ENCODE measurements around the gene RCOR3. TPM values are rescaled to one million over a fixed set of nuclear protein-coding genes. Genes with fewer than 3 reads are reported as not detected.
A peak's percentile ranks its signal among the peaks of the same experiment; 100 is the strongest.
"Not testable (repeated sequence)": the region's sequence is repeated elsewhere in the genome, so short reads cannot be mapped to it uniquely, and the experiment has no call there.

RCOR3 gene
- total RNA-seq, 2 donors from 2014 or later = 40.7 to 76.8 TPM

DNA sequence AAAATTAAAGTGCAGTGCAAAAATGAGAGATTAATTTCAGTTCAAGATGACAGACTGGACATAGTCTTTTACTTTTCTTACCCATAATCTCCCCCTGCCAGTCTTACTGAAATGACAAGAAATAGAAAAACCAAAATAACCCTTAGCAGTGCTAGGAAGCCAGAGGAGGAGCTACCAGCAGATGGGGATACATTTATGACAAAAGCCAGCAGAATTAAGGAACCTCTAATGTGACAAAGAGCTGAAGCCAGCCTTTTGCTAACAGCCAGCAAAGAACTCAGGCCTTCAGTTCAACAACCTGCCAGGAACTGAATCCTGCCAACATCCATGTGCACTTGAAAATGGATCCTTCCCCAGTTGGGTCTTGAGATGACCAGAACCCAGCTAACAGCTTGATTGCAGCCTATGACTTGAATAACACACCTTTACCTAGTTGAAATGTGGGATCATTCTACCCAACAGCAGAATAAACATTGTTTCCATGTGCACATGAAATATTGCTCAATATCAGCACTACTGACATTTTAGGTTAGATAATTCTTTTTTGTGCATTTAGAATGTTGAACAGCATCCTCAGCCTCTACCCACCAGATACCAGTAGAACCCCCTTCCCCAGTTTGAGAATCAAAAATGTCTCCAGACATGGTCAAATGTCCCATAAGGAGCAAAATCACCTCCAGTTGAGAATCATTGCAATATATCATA, 59.6 kb downstream of the RCOR3 start:
- ATAC-seq (no peak), DNase-seq (no peak)
- peaks cover 0 to 11% of the 10 kb centered on the region in 2 donors for H3K36me3 ChIP-seq (replicated peaks in 1 of 2; ENCODE audit: insufficient read depth in 1 of 2, low read depth in 2 of 2)
- no peaks in the 10 kb centered on the region for H3K4me1 ChIP-seq
- H3K27ac ChIP-seq = no peak overlapping the region
- H3K4me3 ChIP-seq = no peak overlapping the region
- H3K9me3 ChIP-seq = no peaks in the 10 kb centered on the region
- intact Hi-C loops (cut with DNase I) = no loop called here
- H3K27me3 ChIP-seq = no peaks in the 10 kb centered on the region
- no peak for TF ChIP-seq CTCF (IDR thresholded peaks at IDR 0.05)
- TF ChIP-seq POLR2A (IDR thresholded peaks at IDR 0.05) = no peak

DNA sequence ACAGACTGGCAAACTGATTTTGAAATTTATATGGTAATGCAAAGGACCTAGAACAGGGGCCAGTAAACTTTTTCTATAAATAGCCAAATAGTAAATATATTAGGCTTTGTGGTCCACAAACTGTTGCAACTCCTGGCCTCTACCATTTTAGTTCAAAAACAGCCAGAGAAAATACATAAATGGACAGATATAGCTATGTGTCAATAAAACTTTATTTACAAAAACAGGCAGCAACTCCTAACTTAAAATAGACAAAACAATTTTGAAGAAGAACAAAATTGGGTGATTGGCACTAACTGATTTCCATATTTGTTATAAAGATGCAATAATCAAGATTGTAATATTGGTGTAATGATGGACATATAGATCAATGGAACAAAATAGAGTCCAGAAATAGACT, 60.7 kb downstream of the RCOR3 start:
- TF ChIP-seq POLR2A (IDR thresholded peaks at IDR 0.05) (no peak), CTCF (IDR thresholded peaks at IDR 0.05) (no peak)
- Histone ChIP-seq H3K4me1 (no peaks in the 10 kb centered on the region), H3K27ac (no peak overlapping the region), H3K9me3 (no peaks in the 10 kb centered on the region), H3K36me3 (replicated peaks in 1 of 2; ENCODE audit: insufficient read depth in 1 of 2, low read depth in 2 of 2) (peaks cover 0 to 6% of the 10 kb centered on the region in 2 donors), H3K4me3 (no peak overlapping the region), H3K27me3 (no peaks in the 10 kb centered on the region)
- DNase-seq = no peak
- no peak for ATAC-seq
- intact Hi-C loops (cut with DNase I) = loop anchor here (10.0 kb wide), 1 partner anchor 195 kb away; no protein-coding TSS in a partner anchor

DNA sequence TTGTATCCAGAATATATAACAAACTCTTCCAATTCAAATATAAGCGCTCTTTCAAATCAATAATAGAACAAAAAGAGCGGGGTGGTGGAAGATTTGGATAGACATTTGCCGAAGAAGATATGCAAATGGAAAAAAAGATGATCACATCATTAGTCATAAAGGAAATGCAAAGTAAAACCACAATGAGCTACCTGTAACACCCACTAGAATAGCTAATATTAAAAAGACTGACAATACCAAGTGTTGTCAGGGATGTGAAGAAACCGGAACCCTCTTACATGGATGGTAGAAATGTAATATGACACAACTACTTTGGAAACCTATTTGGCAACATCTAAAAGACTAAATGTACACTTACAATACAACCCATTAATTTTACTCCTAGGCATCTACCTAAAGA, 61.8 kb downstream of the RCOR3 start:
- H3K4me3 ChIP-seq = no peak overlapping the region
- H3K36me3 ChIP-seq (replicated peaks in 1 of 2; ENCODE audit: insufficient read depth in 1 of 2, low read depth in 2 of 2) = peaks cover 0 to 3% of the 10 kb centered on the region in 2 donors
- DNase-seq = no peak
- peaks cover 6% of the 10 kb centered on the region for H3K4me1 ChIP-seq
- intact Hi-C loops (cut with DNase I) = loop anchor here (10.0 kb wide), 1 partner anchor 194 kb away; no protein-coding TSS in a partner anchor
- no peaks in the 10 kb centered on the region for H3K27me3 ChIP-seq
- no peak overlapping the region for H3K27ac ChIP-seq
- WGBS, 2 donors = 71 to 73% methylated on average over 4 of the region's 4 CpGs
- no peak for ATAC-seq
- no peaks in the 10 kb centered on the region for H3K9me3 ChIP-seq
- no peak for TF ChIP-seq POLR2A (IDR thresholded peaks at IDR 0.05)
- no peak for TF ChIP-seq CTCF (IDR thresholded peaks at IDR 0.05)

DNA sequence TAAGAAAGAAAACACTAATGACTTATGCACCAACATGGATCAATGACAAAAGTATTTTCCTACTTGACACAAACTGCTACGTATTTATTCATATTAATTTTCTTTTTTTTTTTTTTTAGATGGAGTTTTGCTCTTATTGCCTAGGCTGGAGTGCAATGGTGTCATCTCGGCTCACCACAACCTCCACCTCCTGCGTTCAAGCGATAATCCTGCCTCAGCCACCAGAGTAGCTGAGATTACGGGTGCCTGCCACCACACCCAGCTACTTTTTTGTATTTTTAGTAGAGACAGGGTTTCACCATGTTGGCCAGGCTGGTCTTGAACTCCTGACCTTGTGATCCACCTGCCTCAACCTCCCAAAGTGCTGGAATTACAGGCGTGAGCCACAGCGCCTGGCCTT, 62.5 kb downstream of the RCOR3 start:
- WGBS, 2 donors = 88% methylated on average over 7 of the region's 7 CpGs
- not testable (repeated sequence) for ATAC-seq; H3K4me3 ChIP-seq; H3K9me3 ChIP-seq; H3K27me3 ChIP-seq; H3K27ac ChIP-seq; DNase-seq; H3K36me3 ChIP-seq (replicated peaks in 1 of 2; ENCODE audit: insufficient read depth in 1 of 2, low read depth in 2 of 2)
- intact Hi-C loops (cut with DNase I) = loop anchor here (10.0 kb wide), 1 partner anchor 193 kb away; no protein-coding TSS in a partner anchor
- peaks cover 11% of the 10 kb centered on the region for H3K4me1 ChIP-seq

DNA sequence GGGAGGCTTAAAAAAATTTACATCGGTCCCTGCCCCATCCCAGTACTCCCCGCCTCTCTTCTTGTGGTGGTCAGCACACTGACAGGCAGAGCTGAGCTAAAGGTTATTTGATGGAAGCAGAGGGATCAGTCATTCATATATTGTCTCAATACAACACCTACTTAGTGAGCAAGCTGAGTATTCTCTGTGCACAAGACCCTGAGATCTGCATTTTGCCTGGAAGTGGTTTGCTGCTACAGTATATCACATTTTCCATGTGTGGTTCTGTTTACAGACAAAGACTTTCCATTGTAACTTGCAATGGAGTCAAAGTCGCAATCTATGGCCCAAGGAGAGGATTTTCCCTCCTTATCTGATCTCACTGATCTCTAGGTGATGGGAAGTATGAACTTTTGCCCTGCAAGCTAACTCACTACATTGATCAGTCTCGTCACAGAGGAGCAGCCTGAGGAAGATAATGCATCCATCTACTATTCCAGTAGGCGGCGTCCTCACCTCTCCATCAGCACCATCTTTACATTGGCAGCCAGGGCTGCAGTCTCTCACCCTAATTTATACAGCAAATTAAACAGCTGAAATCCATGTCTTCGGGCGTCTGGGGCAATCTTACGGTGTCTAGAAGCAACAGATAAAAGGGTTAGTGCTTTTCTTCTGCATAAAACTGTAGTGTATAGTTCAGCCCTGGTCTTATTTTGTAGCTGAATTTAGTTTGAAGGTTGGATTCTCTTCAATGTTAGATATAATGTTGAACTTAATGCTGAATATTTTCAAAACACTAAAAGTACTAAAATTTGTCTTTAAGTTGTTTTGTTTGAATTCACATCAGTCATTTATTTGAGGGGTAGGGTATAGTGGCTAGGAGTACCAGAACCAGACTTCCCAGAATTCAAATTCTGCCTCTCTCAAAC, 64.2 kb downstream of the RCOR3 start:
- TF ChIP-seq POLR2A (IDR thresholded peaks at IDR 0.05) (no peak), CTCF (IDR thresholded peaks at IDR 0.05) (peak; percentile 41 to 79 (median 74))
- DNase-seq (peak; percentile 62 to 75 (median 70)), ATAC-seq (peak; percentile 30)
- H3K9me3 ChIP-seq = no peaks in the 10 kb centered on the region
- intact Hi-C loops (cut with DNase I) = loop anchor here (10.0 kb wide), 1 partner anchor 191 kb away; no protein-coding TSS in a partner anchor
- no peak overlapping the region for H3K4me3 ChIP-seq
- 19 to 23% methylated on average over 9 of the region's 9 CpGs for WGBS, 2 donors
- H3K27me3 ChIP-seq = no peaks in the 10 kb centered on the region
- no peak overlapping the region for H3K27ac ChIP-seq
- H3K36me3 ChIP-seq (replicated peaks in 1 of 2; ENCODE audit: insufficient read depth in 1 of 2, low read depth in 2 of 2) = no peaks in the 10 kb centered on the region
- peaks cover 18% of the 10 kb centered on the region for H3K4me1 ChIP-seq
